BLaER1 (cell line): Measurements from ENCODE around the gene HS6ST1.

Experiments
- H3K27ac ChIP-seq: shearing (Covaris generic); formaldehyde crosslinking; 2 replicates; pipeline ENCODE4 v1.8.1; 2022
- H3K27me3 ChIP-seq: shearing (Covaris generic); formaldehyde crosslinking; 2 replicates; pipeline ENCODE4 v1.8.1; 2022
- H3K36me3 ChIP-seq: shearing (Covaris generic); formaldehyde crosslinking; 2 replicates; pipeline ENCODE4 v1.8.1; 2022
- H3K4me1 ChIP-seq: shearing (Covaris generic); formaldehyde crosslinking; 2 replicates; pipeline ENCODE4 v1.8.1; 2022
- H3K4me2 ChIP-seq: shearing (Covaris generic); formaldehyde crosslinking; 2 replicates; pipeline ENCODE4 v1.8.1; 2022
- H3K4me3 ChIP-seq: shearing (Covaris generic); formaldehyde crosslinking; 2 replicates; pipeline ENCODE4 v1.8.1; 2022
- H3K9ac ChIP-seq: shearing (Covaris generic); formaldehyde crosslinking; 2 replicates; pipeline ENCODE4 v1.8.1; 2022
- H3K9me3 ChIP-seq: shearing (Covaris generic); formaldehyde crosslinking; 2 replicates; pipeline ENCODE4 v1.8.1; 2022
- H4K20me1 ChIP-seq: shearing (Covaris generic); formaldehyde crosslinking; 2 replicates; pipeline ENCODE4 v1.8.1; 2022
- Cebpa-rat ChIP-seq: shearing (Covaris generic); IDR thresholded peaks from 2 replicates; pipeline ENCODE4 v1.8.1; 2022

The HS6ST1 gene

GRCh38 chr2:128250229-128251025 lies 68.2 kb downstream of the HS6ST1 start:
- H3K36me3 ChIP-seq, result no peaks in the 10 kb centered on the region
- H3K27ac ChIP-seq, result no peak overlapping the region
- no peak for TF ChIP-seq Cebpa-rat
- H4K20me1 ChIP-seq, result no peaks in the 10 kb centered on the region
- no peak overlapping the region for H3K9ac ChIP-seq
- no peaks in the 10 kb centered on the region for H3K4me1 ChIP-seq
- H3K4me2 ChIP-seq, result no peak overlapping the region
- no peak overlapping the region for H3K4me3 ChIP-seq
- H3K27me3 ChIP-seq, result no peaks in the 10 kb centered on the region
- no peaks in the 10 kb centered on the region for H3K9me3 ChIP-seq

DNA sequence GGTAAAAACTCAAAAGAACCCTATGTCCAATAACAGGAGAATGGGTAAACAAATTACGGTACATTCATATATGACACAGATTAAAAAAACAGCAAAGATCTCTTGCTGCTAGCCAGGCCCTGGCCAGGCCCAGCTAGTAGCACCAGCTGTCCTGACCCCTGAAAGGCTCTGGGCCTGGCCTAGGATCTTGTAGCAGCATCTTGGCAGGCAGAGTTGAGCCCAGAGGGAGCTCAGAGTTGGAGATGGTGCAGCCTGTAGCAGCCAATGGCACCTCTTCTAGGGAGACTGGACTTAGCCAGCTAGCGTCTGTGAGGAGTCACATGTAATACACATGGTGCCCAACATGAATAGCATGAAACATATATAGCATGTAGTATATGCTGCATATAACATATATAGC lies 69.1 kb downstream of the HS6ST1 start:
- H3K27me3 ChIP-seq, result no peaks in the 10 kb centered on the region
- H3K36me3 ChIP-seq, result no peaks in the 10 kb centered on the region
- H3K9ac ChIP-seq, result no peak overlapping the region
- H3K27ac ChIP-seq, result no peak overlapping the region
- no peaks in the 10 kb centered on the region for H4K20me1 ChIP-seq
- H3K4me1 ChIP-seq, result no peaks in the 10 kb centered on the region
- TF ChIP-seq Cebpa-rat, result no peak
- no peak overlapping the region for H3K4me3 ChIP-seq
- no peaks in the 10 kb centered on the region for H3K9me3 ChIP-seq
- H3K4me2 ChIP-seq, result no peak overlapping the region

GRCh38 chr2:128245813-128246212 lies 72.9 kb downstream of the HS6ST1 start:
- H3K4me1 ChIP-seq, result no peaks in the 10 kb centered on the region
- H3K4me3 ChIP-seq, result no peak overlapping the region
- H4K20me1 ChIP-seq, result no peaks in the 10 kb centered on the region
- no peaks in the 10 kb centered on the region for H3K36me3 ChIP-seq
- no peak overlapping the region for H3K4me2 ChIP-seq
- TF ChIP-seq Cebpa-rat, result no peak
- no peaks in the 10 kb centered on the region for H3K9me3 ChIP-seq
- H3K27me3 ChIP-seq, result no peaks in the 10 kb centered on the region
- no peak overlapping the region for H3K27ac ChIP-seq
- no peak overlapping the region for H3K9ac ChIP-seq

GRCh38 chr2:128241896-128242295 lies 76.8 kb downstream of the HS6ST1 start:
- Histone ChIP-seq H3K27ac (no peak overlapping the region), H4K20me1 (no peaks in the 10 kb centered on the region), H3K27me3 (no peaks in the 10 kb centered on the region), H3K4me2 (no peak overlapping the region), H3K9me3 (no peaks in the 10 kb centered on the region), H3K4me3 (no peak overlapping the region), H3K4me1 (no peaks in the 10 kb centered on the region), H3K9ac (no peak overlapping the region), H3K36me3 (no peaks in the 10 kb centered on the region)
- no peak for TF ChIP-seq Cebpa-rat

DNA sequence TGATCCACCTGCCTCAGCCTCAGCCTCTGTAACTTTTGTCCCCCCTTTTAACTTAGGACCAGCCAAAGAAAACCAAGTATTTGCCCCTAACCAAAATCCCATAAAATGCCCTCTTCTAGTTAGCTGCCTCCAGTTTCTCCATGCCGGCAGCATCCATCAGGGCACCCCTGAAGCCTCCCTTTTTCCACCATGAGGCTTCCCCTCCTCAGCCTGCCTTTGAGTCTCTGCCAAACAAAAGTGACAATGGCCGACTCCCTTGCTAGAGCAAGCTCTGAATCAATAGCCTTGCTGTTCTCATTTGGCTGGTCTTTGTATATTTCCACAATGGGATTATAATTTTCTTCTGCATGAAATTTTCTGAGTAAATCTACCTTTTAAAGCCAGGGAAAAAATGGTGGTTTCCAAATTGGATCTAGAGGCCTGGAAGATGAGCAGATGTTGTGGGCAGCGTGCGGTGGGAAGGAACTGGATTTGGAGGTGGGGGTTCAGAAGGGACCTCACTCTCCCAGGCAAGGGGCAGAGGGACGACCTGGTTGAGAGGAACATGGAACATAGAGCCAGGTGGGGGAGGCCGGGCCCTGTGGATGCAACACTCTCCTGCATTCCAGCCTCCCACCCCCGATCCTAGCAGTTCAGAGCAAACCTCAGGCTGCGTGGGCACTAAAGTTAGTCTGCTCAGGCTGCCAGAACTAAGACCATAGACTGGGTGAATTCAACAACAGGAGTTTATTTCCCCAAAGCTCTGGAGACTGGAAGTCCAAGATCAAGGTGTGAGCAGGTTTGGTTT lies 80.6 kb downstream of the HS6ST1 start:
- Histone ChIP-seq H3K4me1 (peaks cover 8% of the 10 kb centered on the region), H3K9me3 (no peaks in the 10 kb centered on the region)
- TF ChIP-seq Cebpa-rat, result no peak

DNA sequence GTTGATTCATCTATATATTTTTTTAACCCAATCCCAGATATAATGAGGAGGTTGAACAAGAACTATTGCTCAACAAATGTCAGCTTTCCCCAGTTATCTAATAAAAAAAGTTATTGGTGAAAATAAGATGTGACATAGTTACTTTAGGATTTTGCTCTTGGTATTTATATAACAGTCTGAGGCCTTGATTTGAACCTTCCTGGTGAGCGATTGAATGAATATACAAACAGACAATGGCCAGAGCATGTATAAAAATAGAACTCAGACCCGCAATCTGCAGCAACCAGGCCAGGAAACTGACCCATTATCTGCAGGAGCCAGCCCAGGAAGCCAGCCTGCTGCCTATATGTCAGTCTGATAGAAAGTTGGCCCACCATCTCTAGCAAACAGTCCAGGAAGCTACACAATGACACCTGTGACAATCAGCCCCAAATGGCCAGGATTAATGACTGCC lies 81.6 kb downstream of the HS6ST1 start:
- H3K4me2 ChIP-seq, result no peak overlapping the region
- H3K9me3 ChIP-seq, result no peaks in the 10 kb centered on the region
- H3K27ac ChIP-seq, result no peak overlapping the region
- H3K36me3 ChIP-seq, result no peaks in the 10 kb centered on the region
- H3K9ac ChIP-seq, result no peak overlapping the region
- H3K4me3 ChIP-seq, result no peak overlapping the region
- H4K20me1 ChIP-seq, result no peaks in the 10 kb centered on the region
- H3K27me3 ChIP-seq, result peaks cover 11% of the 10 kb centered on the region
- TF ChIP-seq Cebpa-rat, result no peak
- peaks cover 13% of the 10 kb centered on the region for H3K4me1 ChIP-seq

More for the DNA sequence above, 80.6 kb downstream of the HS6ST1 start:
- Histone ChIP-seq H3K27ac (no peak overlapping the region), H3K36me3 (no peaks in the 10 kb centered on the region), H3K4me2 (no peak overlapping the region), H4K20me1 (no peaks in the 10 kb centered on the region), H3K9ac (no peak overlapping the region), H3K27me3 (peaks cover under 1% of the 10 kb centered on the region; the same call in 1 of the 2 replicates), H3K4me3 (no peak overlapping the region)

DNA sequence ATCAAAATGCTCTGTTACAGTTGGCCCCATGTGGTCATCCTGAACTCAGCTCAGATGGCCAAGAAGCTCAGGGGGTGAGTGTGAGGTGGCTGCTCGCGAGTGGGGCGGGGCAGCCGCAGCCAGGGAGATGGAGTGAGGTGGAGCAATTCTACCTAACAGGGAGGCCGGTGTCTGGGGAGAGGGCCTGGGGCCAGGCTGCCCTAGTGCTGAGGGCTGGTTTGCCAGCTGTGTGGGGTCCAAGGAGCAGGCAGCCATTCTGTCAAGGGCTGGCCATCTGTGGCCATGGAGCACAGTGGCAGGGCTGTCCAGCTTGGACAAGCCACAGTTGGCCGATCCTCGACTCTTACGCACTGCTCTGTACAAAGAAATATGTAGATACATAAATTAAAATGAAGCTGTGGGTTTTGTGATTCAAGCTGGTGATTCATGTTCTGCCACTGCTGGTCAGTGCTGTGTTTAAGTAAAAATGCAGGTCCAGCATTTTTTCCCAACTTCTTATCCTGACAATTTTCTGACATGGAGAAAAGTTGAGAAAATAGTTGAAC lies 82.1 kb downstream of the HS6ST1 start:
- no peak overlapping the region for H3K4me2 ChIP-seq
- no peaks in the 10 kb centered on the region for H3K9me3 ChIP-seq
- peaks cover 13% of the 10 kb centered on the region for H3K4me1 ChIP-seq
- no peak overlapping the region for H3K27ac ChIP-seq
- H3K9ac ChIP-seq, result no peak overlapping the region
- no peak for TF ChIP-seq Cebpa-rat
- H3K36me3 ChIP-seq, result no peaks in the 10 kb centered on the region
- H3K4me3 ChIP-seq, result no peak overlapping the region
- H3K27me3 ChIP-seq, result peaks cover 14% of the 10 kb centered on the region
- H4K20me1 ChIP-seq, result no peaks in the 10 kb centered on the region

GRCh38 chr2:128235581-128235980 lies 83.1 kb downstream of the HS6ST1 start:
- Histone ChIP-seq H3K9me3 (no peaks in the 10 kb centered on the region), H3K27me3 (peaks cover 14% of the 10 kb centered on the region), H3K27ac (no peak overlapping the region), H4K20me1 (no peaks in the 10 kb centered on the region), H3K36me3 (no peaks in the 10 kb centered on the region), H3K4me2 (no peak overlapping the region), H3K4me1 (peaks cover 13% of the 10 kb centered on the region), H3K9ac (no peak overlapping the region), H3K4me3 (no peak overlapping the region)
- TF ChIP-seq Cebpa-rat, result no peak

GRCh38 chr2:128234613-128235012 lies 84.1 kb downstream of the HS6ST1 start:
- Histone ChIP-seq H3K27me3 (peaks cover 14% of the 10 kb centered on the region), H3K9ac (no peak overlapping the region), H4K20me1 (no peaks in the 10 kb centered on the region), H3K4me1 (peaks cover 13% of the 10 kb centered on the region), H3K9me3 (no peaks in the 10 kb centered on the region), H3K36me3 (no peaks in the 10 kb centered on the region), H3K27ac (no peak overlapping the region), H3K4me2 (no peak overlapping the region), H3K4me3 (no peak overlapping the region)
- TF ChIP-seq Cebpa-rat, result no peak
